ENCODE data around the gene G2E3. TPM values are rescaled to one million over a fixed set of nuclear protein-coding genes. Genes with fewer than 3 reads are reported as not detected.
A peak's percentile ranks its signal among the peaks of the same experiment; 100 is the strongest.

G2E3 gene
- total and polyA plus RNA-seq, 2 of the 13 experiments (the other 11 are each of a cell fraction or from before 2014, with no cell fraction given), result 22.8 to 63.0 TPM

- TF ChIP-seq HINFP (CRISPR knock-in tag; IDR thresholded peaks at IDR 0.05; ENCODE audit: low read depth), result peak; percentile 88
- TF ChIP-seq HMGA1 (CRISPR knock-in tag; conservative IDR thresholded peaks at IDR 0.05), result 0 out of 2 replicates have a peak, but pooled peaks have one; percentile 83
- peak; percentile 41; the same call in 1 of the 2 replicates for TF ChIP-seq CHD2 (IDR thresholded peaks at IDR 0.05; ENCODE audit: low read depth, low read length)
- peak; percentile 89; the same call in 1 of the 2 replicates for TF ChIP-seq ZBTB34 (CRISPR knock-in tag; IDR thresholded peaks at IDR 0.05)
- TF ChIP-seq POGZ (CRISPR knock-in tag; IDR thresholded peaks at IDR 0.05), result peak; percentile 100
- peak; percentile 99 for TF ChIP-seq ARHGAP35 (CRISPR knock-in tag; IDR thresholded peaks at IDR 0.05; ENCODE audit: borderline replicate concordance)
- peak; percentile 97 for TF ChIP-seq ZBED4 (CRISPR knock-in tag; IDR thresholded peaks at IDR 0.05; ENCODE audit: borderline replicate concordance)
- TF ChIP-seq ZNF609 (CRISPR knock-in tag; IDR thresholded peaks at IDR 0.05; ENCODE audit: borderline replicate concordance), result 0 out of 2 replicates have a peak, but pooled peaks have one; percentile 69
- TF ChIP-seq ZNF331 (CRISPR knock-in tag; IDR thresholded peaks at IDR 0.05), result peak; percentile 98
- peak; percentile 85; the same call in 1 of the 2 replicates for TF ChIP-seq ZBTB20 (CRISPR knock-in tag; IDR thresholded peaks at IDR 0.05; ENCODE audit: borderline replicate concordance, low read depth)
- no peak for TF ChIP-seq RAD51 (IDR thresholded peaks at IDR 0.05; ENCODE audit: borderline replicate concordance)
- TF ChIP-seq ZNF136 (CRISPR knock-in tag; IDR thresholded peaks at IDR 0.05; ENCODE audit: low read depth), result peak; percentile 92
- no peak; the same call in 1 of the 2 replicates for TF ChIP-seq ZNF253 (CRISPR knock-in tag; IDR thresholded peaks at IDR 0.05; ENCODE audit: borderline replicate concordance)
- peak; percentile 24 to 61; a peak in 3 of 4 replicates for TF ChIP-seq NR2F1 (CRISPR knock-in tag; IDR thresholded peaks at IDR 0.05)
- TF ChIP-seq MAFG (CRISPR knock-in tag; IDR thresholded peaks at IDR 0.05), result no peak
These were observed 63.2 kb downstream of the G2E3 start, which contains the start of gene SCFD1 (continued) for GRCh38 chr14:30621940-30622830.
